NCI-H146 treated with DMSO at 0.1 percent for 48 hours (cell line): ENCODE results near the gene KLHL5.
"Not testable (repeated sequence)": the region's sequence is repeated elsewhere in the genome, so short reads cannot be mapped to it uniquely, and the experiment has no call there.

ENCODE experiments used
- DNase-seq: peaks from one replicate; lab custom pipeline; 2025; ENCODE audit not compliant: unreplicated experiment; lab: John Stamatoyannopoulos, UW

Gene KLHL5

GRCh38 chr4:39062094-39062769 is at the start of gene KLHL5:
Gene KLHL5, plus strand, starts transcription at chr4:39062232. Its CDS starts 421 bp downstream, at chr4:39062653.
- no peak for DNase-seq

- no peak for DNase-seq
Measured at GRCh38 chr4:39014028-39014427, 48.0 kb upstream of the KLHL5 start.

GRCh38 chr4:39020130-39020529 is 41.9 kb upstream of the KLHL5 start:
- DNase-seq = no peak

- DNase-seq = no peak
Measured at GRCh38 chr4:39021631-39022030, 40.4 kb upstream of the KLHL5 start.

GRCh38 chr4:39022241-39022640 is 39.8 kb upstream of the KLHL5 start:
- no peak for DNase-seq

GRCh38 chr4:39023059-39023458 is 39.0 kb upstream of the KLHL5 start:
- DNase-seq = no peak

- no peak for DNase-seq
Measured at GRCh38 chr4:39024311-39024865, 37.6 kb upstream of the KLHL5 start.

GRCh38 chr4:39025552-39026085 is 36.4 kb upstream of the KLHL5 start:
- DNase-seq = no peak

GRCh38 chr4:39026096-39026495 is 35.9 kb upstream of the KLHL5 start:
- DNase-seq = no peak

GRCh38 chr4:39029752-39030694 is 32.0 kb upstream of the KLHL5 start:
- DNase-seq = no peak

GRCh38 chr4:39030725-39031124 is 31.3 kb upstream of the KLHL5 start:
- no peak for DNase-seq

GRCh38 chr4:39031590-39032020 is 30.4 kb upstream of the KLHL5 start:
- DNase-seq = not testable (repeated sequence)

GRCh38 chr4:39032218-39033085 is 29.6 kb upstream of the KLHL5 start, which contains the start of gene TMEM156:
Gene TMEM156, minus strand, starts transcription at chr4:39032409. Its CDS starts 96 bp downstream, at chr4:39032313.
- no peak for DNase-seq

GRCh38 chr4:39036172-39036571 is 25.9 kb upstream of the KLHL5 start:
- DNase-seq = no peak

- no peak for DNase-seq
Measured at GRCh38 chr4:39037491-39037825, 24.6 kb upstream of the KLHL5 start.

GRCh38 chr4:39037941-39038340 is 24.1 kb upstream of the KLHL5 start:
- DNase-seq = no peak

- no peak for DNase-seq
Measured at GRCh38 chr4:39039108-39039507, 22.9 kb upstream of the KLHL5 start.

GRCh38 chr4:39042366-39042765 is 19.7 kb upstream of the KLHL5 start:
- no peak for DNase-seq

- DNase-seq = no peak
Measured at GRCh38 chr4:39043058-39043860, 18.8 kb upstream of the KLHL5 start.

GRCh38 chr4:39043861-39044363 is 18.1 kb upstream of the KLHL5 start:
- DNase-seq = no peak
